ENCODE results near the gene MOCOS.

The MOCOS gene

DNA sequence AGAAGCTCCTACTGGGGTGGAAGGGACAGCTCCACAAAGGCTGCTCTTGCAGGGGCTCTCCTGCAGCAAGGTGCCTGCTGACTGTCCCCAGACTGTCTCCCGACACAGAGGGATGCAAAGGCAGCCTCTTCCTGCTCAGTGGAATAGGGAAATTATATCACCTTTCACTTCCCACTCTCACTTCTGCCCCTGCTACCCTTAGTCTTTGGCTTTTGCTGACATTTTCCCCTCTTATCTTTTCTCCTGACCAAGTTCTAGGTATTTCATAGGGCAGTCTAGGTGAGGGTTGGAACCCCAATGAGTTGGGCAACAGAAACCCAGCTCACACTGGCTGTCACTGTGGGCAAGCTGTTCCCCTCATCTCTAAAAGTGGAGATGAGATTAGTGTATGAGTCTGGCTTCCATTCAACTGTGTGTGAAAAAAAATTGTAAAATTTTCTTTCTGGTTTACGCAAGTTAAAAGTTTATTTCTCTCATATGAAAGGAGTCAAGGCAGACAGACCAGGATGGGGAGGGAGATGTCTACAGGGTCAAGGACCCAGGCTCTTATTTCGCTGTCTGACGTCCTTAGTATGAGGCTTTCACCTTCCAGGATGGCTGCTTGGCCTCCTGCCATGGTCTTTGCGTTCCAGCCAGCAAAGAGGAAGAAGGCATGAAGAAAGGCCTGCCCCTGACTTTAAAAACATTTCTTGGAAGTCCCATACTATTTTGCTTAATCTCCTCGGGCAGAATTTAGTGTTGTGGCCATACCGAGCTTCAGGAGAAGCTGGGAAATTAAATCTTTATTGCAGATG lies 7.5 kb upstream of the MOCOS start:
- DNase-seq: no peak

DNA sequence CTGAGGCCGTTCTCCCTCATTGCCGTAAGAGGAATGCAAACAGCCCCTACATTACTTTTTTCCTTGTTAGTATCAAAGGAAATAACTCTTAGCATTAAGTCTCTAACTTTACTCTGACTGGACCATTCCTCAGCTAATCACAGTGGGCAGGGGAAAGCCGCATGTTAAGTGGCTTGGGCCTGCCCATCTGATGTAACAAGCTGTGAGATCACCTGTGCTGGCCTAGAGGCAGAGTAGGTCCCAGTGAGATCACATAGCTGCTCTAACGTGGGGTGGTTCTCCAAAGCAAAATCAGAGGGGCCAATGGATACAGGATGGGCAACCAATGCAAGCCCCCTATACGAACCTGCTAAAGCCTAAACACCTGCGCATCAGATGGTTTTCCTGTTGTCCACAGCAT lies 5.9 kb upstream of the MOCOS start:
- no peak for DNase-seq

GRCh38 chr18:36181898-36182506 lies 5.3 kb upstream of the MOCOS start:
- DNase-seq: no peak

DNA sequence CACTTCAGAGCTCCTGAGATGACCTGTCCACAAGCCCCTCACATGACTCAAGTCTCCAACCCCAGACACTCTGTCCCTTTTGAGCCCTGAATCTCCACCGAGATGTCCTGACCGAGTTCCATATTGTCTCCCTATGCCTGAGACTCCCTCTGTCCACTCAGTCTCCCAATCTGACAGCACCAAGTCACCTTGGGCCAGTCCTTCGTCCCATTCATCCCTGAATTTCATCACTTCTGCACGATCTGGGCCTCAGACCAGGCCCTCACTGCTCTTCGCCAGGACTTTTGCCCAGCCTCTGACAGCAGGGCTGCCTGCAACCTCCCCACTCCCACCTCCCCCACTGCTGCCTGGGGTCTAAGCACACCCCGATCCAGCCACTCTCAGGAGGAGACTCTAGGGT lies 4.3 kb upstream of the MOCOS start:
- DNase-seq: no peak

GRCh38 chr18:36183987-36184386 lies 3.3 kb upstream of the MOCOS start:
- no peak for DNase-seq

DNA sequence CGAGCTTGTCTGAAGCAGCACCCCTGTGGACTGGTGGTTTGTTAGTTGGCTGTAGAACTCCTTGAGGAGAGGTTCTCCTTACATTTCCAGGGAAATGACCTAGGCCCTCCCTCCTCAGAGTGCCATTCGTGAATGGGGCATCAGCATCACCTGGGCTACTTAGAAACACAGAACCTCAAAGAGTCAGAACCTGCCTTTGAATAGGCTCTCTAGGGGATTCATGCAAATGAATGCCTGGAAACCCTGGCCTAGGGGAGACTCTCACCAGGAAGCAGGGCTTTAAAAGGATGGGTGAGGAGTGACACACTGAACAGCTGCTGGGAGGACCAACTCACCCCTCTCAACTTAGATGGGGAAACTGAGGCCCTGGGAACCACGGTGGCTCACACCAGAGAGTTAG lies 2.1 kb upstream of the MOCOS start:
- peak; percentile 82 to 88 for DNase-seq

DNA sequence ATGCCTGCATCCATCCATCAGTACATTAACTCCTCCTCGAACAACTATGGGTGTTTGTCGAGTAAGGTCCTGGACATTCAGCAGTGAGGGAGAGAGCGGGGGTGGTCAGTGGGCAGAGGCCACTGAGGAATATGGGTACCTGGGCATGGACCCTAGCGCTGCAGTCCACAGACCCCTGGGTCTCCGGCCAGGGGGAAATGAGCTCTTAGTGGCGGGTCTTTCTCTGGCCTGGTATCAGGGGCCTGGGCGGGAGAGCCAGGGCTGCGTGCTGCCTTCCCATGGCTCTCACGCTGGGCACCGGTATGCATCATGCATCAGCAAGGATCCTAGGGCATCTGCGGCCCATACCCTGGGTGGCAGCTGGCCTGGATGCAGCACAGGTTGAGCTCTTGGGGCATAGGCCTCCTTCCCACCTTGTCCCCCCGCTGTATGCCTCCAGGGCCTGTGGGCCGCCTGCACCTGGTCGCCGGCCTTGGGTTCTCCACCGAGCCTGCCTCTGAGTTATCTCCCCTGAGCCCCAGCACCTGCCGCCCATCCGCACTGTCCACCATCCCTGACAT lies 1.3 kb upstream of the MOCOS start:
- DNase-seq: no peak

DNA sequence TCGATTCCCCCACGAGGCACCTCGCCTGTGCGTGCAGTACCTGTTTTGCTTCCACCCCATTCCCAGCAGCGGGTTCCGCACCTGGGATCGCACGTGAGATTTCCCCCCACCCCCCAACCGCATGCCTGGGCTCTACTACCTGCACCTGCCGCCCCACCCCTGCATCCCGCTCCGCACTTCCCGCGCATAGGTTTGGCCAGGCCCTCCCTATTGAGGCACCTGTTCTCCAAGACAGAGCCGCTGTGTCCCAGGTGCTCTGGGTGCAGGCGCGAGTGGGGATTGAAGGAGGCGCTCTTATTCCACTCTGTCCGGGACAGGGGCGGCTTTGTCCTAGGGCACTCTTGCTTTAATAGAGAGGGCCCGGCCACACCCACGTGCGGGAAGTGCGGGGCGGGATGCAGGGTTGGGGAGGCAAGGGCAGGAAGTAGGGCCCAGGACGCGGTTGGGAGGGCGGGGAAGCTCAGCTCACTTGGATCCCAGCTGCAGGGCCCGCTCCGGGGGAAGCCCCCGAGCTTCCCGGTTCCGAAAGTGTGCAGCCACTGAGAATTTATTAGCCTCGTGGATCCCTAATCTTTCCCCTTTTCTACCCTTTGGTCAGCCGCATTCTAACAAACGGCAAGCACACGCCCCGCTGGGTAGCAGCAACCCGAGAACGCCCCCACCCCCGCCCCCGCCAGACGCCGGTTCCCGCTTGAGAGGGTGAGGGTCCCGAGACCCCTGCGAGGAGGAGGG lies 670 bp upstream of the MOCOS start:
- peak; percentile 26 to 77 for DNase-seq

- no peak for DNase-seq
Measured at GRCh38 chr18:36187826-36188721, 777 bp downstream of the MOCOS start.

DNA sequence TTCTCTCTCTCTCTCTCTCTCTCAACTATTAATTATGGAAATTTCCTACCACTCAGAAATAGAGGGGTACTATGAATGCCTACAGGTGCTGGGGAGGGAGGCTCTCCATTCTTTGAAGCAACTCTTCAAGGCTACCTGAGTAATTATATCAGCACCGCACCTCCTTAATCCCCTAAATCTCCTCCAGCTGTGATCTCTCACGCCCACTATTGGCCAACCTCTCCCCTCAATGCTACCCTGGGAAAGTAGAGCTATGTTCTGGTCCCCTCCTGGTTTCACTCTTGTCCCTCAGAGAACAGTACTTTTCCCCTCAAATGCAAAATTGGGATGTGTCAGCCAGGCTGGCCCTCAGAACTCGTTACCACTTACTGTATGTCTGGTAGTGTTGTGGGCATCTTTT lies 1.6 kb downstream of the MOCOS start:
- DNase-seq: no peak

GRCh38 chr18:36189486-36189885 lies 2.2 kb downstream of the MOCOS start:
- no peak for DNase-seq

GRCh38 chr18:36191286-36191685 lies 4.0 kb downstream of the MOCOS start:
- no peak for DNase-seq

GRCh38 chr18:36191711-36192110 lies 4.4 kb downstream of the MOCOS start:
- no peak for DNase-seq

- DNase-seq: peak; percentile 81 to 88
Measured at GRCh38 chr18:36194600-36195315, 7.5 kb downstream of the MOCOS start.

- no peak for DNase-seq
Measured at GRCh38 chr18:36195427-36196122, 8.3 kb downstream of the MOCOS start.

GRCh38 chr18:36196238-36196995 lies 9.1 kb downstream of the MOCOS start:
- DNase-seq: no peak

- DNase-seq: no peak
Measured at GRCh38 chr18:36197511-36198166, 10.3 kb downstream of the MOCOS start.

DNA sequence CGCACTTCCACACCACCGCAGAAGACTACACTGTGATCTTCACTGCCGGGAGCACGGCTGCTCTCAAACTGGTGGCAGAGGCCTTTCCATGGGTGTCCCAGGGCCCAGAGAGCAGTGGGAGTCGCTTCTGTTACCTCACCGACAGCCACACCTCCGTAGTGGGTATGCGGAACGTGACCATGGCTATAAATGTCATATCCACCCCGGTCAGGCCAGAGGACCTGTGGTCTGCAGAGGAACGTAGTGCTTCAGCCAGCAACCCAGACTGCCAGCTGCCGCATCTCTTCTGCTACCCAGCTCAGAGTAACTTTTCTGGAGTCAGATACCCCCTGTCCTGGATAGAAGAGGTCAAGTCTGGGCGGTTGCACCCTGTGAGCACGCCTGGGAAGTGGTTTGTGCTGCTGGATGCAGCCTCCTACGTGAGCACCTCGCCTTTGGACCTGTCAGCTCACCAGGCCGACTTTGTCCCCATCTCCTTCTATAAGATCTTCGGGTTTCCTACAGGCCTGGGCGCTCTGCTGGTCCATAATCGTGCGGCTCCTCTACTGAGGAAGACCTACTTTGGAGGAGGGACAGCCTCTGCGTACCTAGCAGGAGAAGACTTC lies 12.5 kb downstream of the MOCOS start:
- DNase-seq: no peak

GRCh38 chr18:36200354-36200771 lies 13.1 kb downstream of the MOCOS start:
- DNase-seq: no peak
